Tongue (tissue), 2 donors: ENCODE measurements around the gene NRARP. TPM values are rescaled to one million over a fixed set of nuclear protein-coding genes. Genes with fewer than 3 reads are reported as not detected.
A peak's percentile ranks its signal among the peaks of the same experiment; 100 is the strongest.
"Not testable (repeated sequence)": the region's sequence is repeated elsewhere in the genome, so short reads cannot be mapped to it uniquely, and the experiment has no call there.

ENCODE experiments used
- DNase-seq: peaks from one replicate; pipeline ENCODE4 v3.0.0-alpha.2; 2015
- total RNA-seq: library from RNA; depleted of rRNA; stranded (reverse); fragments of >200 nt; gene quantifications from one replicate; pipeline ENCODE4 v1.2.3, GENCODE V29; 2014

NRARP gene
- total RNA-seq, result 18.8 TPM

DNA sequence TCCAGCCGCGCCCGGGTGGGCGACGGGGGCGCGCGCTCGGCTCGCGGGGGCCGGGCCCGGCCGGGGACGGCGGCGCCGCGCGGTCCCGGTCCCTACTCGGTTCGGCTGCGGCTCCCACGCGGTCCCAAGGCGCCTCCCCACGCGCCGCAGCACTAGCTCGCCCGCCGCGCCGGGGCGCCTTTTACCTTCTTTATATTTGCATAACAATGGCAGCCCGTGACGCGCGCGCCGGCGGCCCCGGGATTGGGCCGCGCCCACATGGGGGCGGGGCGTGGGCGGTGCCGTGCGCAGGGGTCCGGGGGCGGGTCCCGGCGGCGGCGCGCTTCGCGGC is at the start of gene NRARP:
NRARP (minus strand) TSS at position 154 of the 331 bp plus-strand sequence. CDS start 343 bp downstream, outside the sequence.
- peak; percentile 93 for DNase-seq

DNA sequence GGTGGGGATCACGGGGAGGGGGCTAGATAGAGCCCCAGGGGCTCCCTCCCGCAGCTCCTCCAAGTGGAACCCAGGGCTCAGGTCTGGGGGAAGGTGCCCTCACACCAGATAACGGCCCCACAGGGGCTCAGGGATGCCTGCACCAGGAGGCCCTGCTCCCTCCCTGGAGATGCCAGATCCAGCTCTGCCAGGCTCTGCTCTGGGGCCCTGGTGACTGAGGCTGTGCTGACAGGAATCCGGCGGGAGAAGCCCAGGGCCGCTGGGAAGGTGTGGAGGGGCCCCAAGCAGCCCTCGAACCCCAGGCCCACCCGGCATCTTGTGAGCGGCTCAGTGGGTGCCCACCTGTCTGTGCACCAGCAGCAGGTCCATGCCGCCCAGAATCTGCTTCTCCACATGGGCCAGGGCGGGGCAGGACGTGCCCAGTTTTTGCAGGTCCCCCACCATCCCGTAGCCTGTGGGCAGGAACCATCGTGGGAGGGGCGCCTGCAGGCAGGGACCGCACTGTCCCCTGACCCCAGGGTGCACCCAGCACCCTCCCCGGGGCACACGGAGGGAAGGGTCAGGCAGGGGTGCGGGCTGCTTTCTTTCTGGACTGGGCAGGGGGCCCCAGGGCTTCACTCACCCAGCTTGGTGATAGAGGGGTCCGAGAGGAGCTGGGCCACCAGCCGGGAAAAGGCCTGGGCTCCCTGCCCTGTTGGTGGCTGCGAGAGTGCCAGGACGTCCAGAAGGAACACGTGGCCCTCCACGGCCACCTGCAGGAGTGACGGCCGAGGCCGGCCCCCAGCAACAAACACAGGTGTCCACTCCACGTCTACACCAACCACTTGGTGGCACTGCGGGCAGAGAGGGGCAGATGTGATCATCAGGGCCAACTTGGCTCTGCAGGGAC is 48.9 kb upstream of the NRARP start:
- no peak for DNase-seq

DNA sequence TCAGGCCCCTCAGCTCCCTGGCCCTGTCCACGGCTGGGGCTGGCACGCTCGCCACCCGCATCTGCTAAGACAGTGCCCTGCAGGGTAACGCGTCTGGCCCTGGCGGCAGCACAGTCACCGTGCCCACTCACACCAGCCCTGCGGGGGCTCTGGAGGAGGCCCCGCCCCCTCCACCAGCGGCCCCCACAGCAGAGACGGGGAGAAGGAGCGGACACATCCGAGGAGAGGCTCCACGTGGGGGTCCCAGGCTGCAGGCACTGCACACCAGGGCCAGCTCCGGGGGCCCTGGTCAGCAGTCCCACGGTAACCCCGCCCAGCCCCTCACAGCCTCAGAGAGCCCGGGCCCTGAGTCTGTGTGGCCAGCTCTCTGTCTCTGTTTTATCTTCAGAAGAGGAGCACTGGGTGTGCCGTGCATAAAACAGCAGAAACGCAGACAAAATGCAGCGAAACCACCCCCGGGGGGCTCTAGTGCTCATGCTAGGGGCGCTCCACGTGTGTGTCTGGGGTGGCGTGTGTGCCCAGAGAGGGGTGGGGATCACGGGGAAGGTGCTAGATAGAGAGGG is 47.5 kb upstream of the NRARP start:
- no peak for DNase-seq

GRCh38 chr9:137348769-137349470 is 46.8 kb upstream of the NRARP start:
- DNase-seq, result no peak

- DNase-seq, result no peak
These were observed 45.9 kb upstream of the NRARP start for GRCh38 chr9:137347928-137348327.

DNA sequence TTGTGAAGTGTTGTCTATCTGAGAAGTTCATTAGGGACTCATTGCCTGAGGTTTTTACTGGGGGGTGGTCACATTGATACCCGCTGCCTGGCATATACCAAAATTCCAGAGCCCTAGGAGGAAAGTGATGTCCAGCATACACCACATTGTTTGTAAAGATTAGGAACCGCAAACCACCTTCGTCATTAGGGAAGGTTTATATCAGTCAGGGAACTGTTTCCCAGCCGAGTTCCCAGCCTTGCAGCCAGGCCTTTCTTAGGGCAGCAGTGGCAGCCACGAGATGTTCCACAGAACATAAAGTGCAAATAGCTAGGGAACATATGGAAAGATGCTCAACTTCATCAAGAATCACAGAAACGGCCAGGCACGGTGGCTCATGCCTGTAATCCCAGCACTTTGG is 40.4 kb upstream of the NRARP start:
- DNase-seq, result no peak

GRCh38 chr9:137341227-137341626 is 39.2 kb upstream of the NRARP start:
- DNase-seq, result no peak

- not testable (repeated sequence) for DNase-seq
These were observed 37.9 kb upstream of the NRARP start for GRCh38 chr9:137339908-137340462.

DNA sequence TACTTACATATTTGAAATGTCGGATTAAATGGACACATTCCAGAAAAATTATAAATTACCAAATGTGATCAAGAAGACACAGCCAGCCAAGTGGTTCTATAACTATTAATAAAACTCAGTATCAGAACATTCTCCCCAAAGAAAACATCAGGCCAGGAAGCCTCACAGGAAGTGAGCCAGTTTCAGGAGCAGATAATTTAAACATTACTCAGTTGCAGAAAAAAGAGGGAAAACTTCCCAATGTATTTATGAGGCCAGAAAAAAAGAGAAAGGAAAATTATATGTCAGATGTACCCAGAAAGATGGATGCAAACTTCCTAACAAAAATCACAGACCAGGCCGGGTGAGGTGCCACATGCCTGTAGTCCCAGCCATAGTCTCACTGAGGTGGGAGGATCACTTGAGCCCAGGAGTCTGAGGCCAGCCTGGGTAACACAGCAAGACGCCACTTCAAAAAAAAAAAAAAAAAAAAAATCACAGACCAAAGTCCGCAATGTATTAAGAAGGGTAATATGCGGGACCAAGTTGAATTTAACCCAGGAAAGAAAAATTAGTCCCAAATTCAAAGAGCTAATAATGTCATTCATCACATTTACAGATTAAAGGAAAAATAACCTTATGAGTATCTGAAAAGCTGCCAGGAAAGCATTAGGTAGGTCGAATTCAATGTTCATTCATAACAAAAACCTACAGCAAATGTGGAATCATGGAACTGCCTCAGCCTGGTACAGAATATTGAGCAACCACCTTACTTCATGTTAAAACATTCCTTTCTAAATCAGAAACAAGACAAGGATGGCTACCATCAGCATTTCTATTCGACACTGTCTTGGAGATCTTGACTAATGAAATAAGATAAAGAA is 37.2 kb upstream of the NRARP start:
- no peak for DNase-seq

- DNase-seq, result no peak
These were observed 34.7 kb upstream of the NRARP start for GRCh38 chr9:137336735-137337134.

DNA sequence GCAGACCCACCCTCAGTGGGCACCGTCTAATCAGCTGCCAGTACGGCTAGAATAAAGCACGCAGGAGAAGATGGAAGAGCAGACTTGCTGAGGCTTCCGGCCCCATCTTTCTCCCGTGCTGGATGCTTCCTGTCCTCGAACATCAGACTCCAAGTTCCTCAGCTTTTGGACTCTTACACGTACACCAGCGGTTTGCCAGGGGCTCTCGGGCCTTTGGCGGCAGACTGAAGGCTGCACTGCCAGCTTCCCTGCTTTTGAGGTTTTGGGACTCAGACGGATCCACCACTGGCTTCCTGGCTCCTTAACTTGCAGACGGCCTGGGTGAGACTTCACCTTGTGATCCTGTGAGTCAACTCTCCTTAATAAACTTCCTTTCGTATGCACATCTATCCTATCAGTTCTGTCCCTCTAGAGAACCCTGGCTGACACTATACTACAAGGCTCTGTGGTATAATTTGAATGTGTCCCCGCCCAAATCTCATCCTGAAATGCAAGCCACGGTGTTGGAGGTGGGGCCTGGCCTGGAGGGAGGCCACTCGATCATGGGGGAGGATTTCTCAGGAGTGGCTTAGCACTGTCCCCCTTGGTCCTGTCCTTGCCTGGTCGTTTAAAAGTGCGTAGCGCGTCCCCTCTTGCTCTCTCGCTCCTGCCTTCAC is 31.1 kb upstream of the NRARP start:
- no peak for DNase-seq

- DNase-seq, result no peak
These were observed 29.9 kb upstream of the NRARP start for GRCh38 chr9:137331929-137332328.

DNA sequence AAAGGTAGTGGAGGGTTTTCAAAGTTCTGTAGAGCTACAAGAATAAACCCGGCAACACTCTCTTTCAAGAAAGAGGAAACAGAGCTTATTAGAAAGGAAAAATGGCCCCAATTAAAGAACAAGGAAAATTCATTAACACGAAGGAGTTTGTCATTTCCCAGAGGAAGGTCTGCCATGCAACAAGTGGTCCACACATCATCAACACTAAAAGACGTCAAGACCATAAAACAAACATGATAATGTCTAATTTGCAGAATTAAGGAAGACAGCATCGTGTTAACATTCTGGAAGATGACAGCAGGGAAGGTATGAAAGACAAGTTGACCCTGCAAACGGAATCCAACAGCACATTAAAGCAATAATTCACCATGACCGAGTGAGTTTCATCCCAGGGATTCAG is 28.6 kb upstream of the NRARP start:
- no peak for DNase-seq

DNA sequence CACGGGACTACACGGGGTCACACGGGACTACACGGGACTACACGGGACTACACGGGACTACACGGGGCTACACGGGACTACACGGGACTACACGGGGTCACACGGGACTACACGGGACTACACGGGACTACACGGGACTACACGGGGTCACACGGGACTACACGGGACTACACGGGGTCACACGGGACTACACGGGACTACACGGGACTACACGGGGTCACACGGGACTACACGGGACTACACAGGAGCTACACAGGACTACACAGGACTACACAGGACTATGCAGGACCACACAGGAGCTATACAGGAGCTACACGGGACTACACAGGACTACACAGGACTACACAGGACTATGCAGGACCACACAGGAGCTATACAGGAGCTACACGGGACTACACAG is 27.5 kb upstream of the NRARP start:
- DNase-seq, result not testable (repeated sequence)

GRCh38 chr9:137327641-137328550 is 25.8 kb upstream of the NRARP start:
- DNase-seq, result not testable (repeated sequence)

DNA sequence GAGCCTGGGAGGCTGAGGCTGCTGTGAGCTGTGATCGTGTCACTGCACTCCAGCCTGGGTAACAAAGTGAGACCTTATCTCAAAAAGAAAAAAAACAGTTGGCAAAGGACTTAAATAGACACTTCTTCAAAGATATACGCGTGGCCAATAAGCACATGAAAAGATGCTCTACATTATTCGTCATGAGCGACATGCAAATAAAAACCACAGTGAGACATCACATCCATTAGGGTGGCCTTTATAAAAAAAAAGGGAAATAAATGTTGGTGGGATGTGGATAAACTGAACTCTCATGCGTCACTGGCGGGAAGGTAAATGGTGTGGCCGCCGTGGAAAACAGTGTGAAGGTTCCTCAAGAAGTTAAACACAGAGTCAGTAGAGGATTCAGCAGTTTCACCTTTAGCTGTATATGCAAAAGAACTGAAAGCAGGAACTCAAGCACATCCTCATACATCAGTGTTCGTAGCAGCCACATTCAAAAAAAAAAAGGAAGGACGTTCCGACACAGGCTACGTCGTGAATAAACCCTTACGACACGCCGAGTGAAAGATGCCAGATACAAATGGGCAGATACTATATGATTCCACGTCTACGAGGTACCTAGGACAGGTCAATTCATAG is 24.5 kb upstream of the NRARP start:
- DNase-seq, result no peak

DNA sequence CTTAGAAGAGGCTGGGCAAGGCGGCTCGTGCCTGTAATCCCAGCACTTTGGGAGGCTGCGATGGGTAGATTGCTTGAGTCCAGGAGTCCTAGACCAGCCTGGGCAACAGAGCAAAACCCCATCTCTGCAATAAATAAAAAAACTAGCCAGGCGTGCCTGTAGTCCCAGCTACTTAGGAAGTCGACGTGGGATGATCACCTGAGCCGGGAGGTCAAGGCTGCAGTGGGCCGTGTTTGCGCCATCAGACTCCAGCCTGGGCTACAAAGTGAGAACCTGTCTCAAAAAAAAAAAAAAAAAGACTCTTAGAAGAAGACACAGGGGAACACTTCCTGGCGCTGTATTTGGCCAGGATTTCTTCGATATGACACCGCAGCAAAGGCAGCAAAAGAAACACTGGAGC is 23.7 kb upstream of the NRARP start:
- DNase-seq, result no peak

GRCh38 chr9:137325124-137325523 is 23.1 kb upstream of the NRARP start:
- DNase-seq, result no peak

GRCh38 chr9:137323531-137324331 is 21.7 kb upstream of the NRARP start:
- no peak for DNase-seq
